WI38 (cell line): ENCODE measurements around the gene TMEM220.

Experiments used
- H3K4me3 ChIP-seq: 2 replicates; pipeline ENCODE4 v1.5.1; 2011; ENCODE audit warnings: low read depth, mild to moderate bottlenecking, control low read depth, low read length
- TF ChIP-seq, protein P1 (sequence below): IDR thresholded peaks from 2 replicates; pipeline ENCODE4 v1.5.1; 2012; ENCODE audit warnings: low read depth, mild to moderate bottlenecking, control low read depth, low read length

The TMEM220 gene

DNA sequence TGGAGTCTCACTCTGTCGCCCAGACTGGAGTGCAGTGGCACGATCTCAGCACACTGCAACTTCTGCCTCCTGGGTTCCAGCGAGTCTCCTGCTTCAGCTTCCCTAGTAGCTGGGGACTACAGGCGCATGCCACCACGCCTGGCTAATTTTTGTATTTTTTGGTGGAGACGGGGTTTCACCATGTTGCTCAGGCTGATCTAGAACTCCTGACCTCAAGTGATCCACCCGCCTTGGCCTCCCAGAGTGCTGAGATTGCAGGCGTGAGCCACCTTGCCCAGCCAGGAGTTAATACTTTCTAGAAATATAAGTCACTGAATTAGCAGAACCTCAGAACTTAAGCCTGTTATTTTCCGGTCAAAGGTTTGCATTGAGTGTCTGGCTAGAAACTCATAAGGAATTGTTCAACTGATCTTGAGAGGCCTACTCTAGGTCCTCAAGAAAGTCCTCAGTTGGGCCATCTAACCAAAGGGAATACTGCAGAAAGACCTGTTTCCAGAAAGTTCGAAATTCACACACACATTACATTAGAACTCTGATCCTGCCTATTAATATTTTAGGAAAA is 1.4 kb downstream of the TMEM220 start:
- TF ChIP-seq, protein P1, sequence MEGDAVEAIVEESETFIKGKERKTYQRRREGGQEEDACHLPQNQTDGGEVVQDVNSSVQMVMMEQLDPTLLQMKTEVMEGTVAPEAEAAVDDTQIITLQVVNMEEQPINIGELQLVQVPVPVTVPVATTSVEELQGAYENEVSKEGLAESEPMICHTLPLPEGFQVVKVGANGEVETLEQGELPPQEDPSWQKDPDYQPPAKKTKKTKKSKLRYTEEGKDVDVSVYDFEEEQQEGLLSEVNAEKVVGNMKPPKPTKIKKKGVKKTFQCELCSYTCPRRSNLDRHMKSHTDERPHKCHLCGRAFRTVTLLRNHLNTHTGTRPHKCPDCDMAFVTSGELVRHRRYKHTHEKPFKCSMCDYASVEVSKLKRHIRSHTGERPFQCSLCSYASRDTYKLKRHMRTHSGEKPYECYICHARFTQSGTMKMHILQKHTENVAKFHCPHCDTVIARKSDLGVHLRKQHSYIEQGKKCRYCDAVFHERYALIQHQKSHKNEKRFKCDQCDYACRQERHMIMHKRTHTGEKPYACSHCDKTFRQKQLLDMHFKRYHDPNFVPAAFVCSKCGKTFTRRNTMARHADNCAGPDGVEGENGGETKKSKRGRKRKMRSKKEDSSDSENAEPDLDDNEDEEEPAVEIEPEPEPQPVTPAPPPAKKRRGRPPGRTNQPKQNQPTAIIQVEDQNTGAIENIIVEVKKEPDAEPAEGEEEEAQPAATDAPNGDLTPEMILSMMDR, result no peak

DNA sequence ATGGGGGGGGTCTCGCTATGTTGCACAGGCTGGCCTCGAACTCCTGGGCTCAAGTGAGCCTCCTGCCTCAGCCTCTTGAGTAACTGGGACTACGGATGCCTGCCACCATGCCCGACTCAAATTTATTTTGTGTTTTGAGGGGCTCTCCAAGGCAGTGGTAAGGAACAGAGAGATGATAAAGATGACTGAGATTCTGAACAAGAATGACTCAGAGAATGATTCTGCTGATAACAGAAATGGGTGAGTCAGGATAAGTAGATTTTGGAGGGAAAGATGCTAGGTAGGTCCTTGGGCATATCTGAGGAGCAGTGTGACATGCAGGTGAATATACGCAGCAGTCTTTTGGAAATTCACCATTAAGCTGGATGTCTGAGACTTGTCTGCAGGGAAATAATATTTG is 2.6 kb downstream of the TMEM220 start:
- TF ChIP-seq, protein P1, result no peak
- no peak overlapping the region for H3K4me3 ChIP-seq

More for the DNA sequence above, 1.4 kb downstream of the TMEM220 start:
- H3K4me3 ChIP-seq, result no peak overlapping the region

DNA sequence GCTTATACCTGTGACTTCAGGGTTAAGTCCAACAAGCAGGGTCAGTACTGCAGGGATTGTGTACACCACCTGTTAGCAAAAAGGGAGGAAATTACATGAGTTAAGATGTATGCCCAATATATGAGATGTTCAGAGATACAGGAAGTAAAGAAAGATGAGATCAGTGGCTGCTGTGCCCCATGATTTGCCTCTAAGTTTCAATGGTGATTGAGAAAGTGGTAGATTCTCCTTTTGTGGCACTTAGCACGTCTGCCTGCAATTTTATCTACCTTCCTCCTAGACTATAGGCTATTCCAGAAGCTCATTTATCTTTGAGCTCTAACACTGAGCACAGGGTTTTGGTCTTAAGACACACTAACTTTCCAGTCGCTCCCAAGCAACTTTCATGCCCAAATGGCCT is 3.6 kb downstream of the TMEM220 start:
- TF ChIP-seq, protein P1, result no peak
- no peak overlapping the region for H3K4me3 ChIP-seq

DNA sequence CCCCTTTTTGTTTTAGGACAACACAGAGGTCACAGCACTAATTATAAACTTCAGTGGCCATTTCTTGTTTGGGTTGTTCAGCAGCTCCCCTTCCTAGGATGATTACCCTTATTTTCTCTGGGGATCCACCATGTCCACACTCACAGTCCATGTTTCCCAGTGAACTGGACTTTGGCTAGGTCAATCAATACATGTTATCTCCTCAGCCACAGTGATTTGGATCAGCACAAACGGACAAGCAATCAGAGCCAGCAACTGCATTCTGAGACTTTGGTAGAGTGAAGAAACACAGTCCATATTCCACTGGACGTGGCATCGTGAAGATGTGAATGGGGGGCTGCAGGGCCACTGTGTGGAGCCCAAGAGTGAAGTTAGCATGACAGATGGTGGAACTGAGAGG is 4.6 kb downstream of the TMEM220 start:
- H3K4me3 ChIP-seq, result no peak overlapping the region
- TF ChIP-seq, protein P1, result no peak

DNA sequence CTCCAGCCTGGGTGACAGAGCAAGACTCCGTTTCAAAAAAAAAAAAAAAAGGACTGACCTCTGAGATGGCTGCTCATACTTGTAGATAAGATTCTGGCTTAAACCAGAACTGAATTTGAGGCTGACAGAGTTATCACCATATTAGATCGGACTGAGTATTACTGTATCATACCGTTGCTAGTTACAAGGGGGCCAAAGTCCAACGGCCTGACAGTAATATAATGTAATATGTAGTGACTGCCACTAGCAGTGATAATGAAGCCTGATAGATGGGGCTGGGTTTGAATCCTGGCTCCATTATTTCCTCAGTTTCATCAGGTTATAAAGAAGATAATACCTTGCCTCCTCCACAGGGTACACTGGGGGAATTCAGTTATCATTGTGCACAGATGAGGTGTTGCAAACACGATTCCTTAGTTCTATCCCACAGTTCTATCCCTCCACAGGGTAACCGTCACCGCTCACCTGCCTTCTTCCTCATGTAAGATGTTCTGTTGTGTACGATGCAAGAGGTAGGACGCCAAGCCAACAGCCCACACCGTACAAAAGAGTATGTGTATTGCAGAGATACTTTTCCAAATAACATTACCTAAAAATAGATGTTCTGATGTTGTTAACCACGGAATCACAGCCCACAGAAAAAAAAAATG is 5.2 kb downstream of the TMEM220 start:
- TF ChIP-seq, protein P1, result no peak
- H3K4me3 ChIP-seq, result no peak overlapping the region

DNA sequence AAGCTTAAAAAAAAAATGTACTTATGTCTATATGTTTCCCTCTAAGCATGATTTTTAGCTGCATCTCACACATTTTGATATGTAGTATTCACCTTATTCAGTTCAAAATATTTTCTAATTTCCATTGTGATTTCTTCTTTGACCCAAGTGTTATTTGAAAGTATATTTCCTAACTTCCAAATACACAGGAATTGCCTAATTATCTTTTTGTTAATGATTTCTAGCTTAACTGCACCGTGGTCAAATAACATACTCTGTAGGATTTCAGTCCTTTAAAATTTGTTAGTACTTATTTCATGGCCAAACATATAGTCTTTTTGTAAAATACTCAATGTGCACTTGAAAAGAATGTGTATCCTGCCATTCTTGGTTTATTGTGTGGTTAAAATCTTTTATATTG is 11.3 kb downstream of the TMEM220 start:
- TF ChIP-seq, protein P1, result no peak
- H3K4me3 ChIP-seq, result no peak overlapping the region

DNA sequence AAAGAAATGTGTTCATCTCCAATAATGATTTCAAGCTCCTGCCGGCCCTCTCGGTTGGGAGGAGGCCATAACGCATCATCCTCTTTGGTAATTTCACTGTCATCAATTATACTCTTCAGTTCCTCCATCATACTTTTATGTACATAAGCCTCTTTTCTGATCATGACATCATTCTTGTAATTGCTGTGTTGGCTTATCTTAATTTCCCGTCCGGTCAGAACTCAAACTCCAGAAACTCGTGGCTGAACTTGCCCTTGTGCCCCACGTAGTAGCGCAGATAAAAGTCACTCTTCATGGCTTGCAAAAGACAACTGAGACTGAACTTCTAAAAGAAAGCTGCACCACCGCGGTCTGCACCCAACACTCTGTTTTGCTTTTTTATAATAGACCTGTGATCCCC is 13.6 kb downstream of the TMEM220 start:
- H3K4me3 ChIP-seq, result no peak overlapping the region
- TF ChIP-seq, protein P1, result no peak
